GM12878 (cell line): ENCODE data around the gene MEMO1. TPM values are rescaled to one million over a fixed set of nuclear protein-coding genes. Genes with fewer than 3 reads are reported as not detected.
A peak's percentile ranks its signal among the peaks of the same experiment; 100 is the strongest.

Experiments used
- ATAC-seq: fragments of 200-7000 bp; cut with Tn5 transposase; 3 replicates; pipeline ENCODE4 v1.9.1; 2020; ENCODE audit warnings: mild to moderate bottlenecking, moderate library complexity
- BruUV-seq: library from RNA; stranded (reverse); fragments of 400-500 nt; replicated peaks from 2 replicates; lab custom pipeline; 2021; lab: Mats Ljungman, UMichigan
- CTCF ChIA-PET: fragments of 300-600 bp; sonication (Branson Sonifier 250); formaldehyde crosslinking; extraction: SDS; loops from one replicate; lab custom pipeline; 2021; ENCODE audit warnings: inconsistent platforms; lab: Yijun Ruan, JAX
- POLR2A ChIA-PET: fragments of 350-600 bp; formaldehyde crosslinking; extraction: SDS; loops from one replicate; lab custom pipeline; 2021; ENCODE audit warnings: inconsistent platforms; lab: Charles Lee
- RAD21 ChIA-PET: fragments of 300-600 bp; sonication (Branson Sonifier 250); formaldehyde crosslinking; loops from one replicate; lab custom pipeline; 2023; ENCODE audit warnings: antibody characterized with exemption; ENCODE audit not compliant: unreplicated experiment; lab: Charles Lee
- SMC1A ChIA-PET: fragments of 300-600 bp; sonication (Branson Sonifier 250); formaldehyde crosslinking; loops from one replicate; lab custom pipeline; 2023; ENCODE audit not compliant: unreplicated experiment, uncharacterized antibody; lab: Charles Lee
- DNase-seq: peaks from one replicate; pipeline ENCODE4 v3.0.0-alpha.2; 2011; ENCODE audit warnings: low read depth, low spot score
- FAIRE-seq: peaks from 3 replicates; lab custom pipeline; 2011; peaks lifted over from hg19 to GRCh38; lab: Jason Lieb, UNC
- H2AFZ ChIP-seq: 2 replicates; pipeline ENCODE4 v1.6.0; 2011; ENCODE audit warnings: low read depth, low read length, control low read depth; ENCODE audit not compliant: control insufficient read depth
- H3K27ac ChIP-seq: 2 replicates; pipeline ENCODE4 v1.5.1; 2011; ENCODE audit warnings: control low read depth; ENCODE audit not compliant: control insufficient read depth, insufficient read depth
- H3K27me3 ChIP-seq, 2 experiments: replicated peaks in 1 of 2; 2 replicates each; pipeline versions ENCODE4 v1.6.0 to v1.6.1; 2011; ENCODE audit warnings: low read length in 1 of 2; ENCODE audit not compliant: control insufficient read depth in 2 of 2, insufficient read depth in 2 of 2
- H3K36me3 ChIP-seq, 2 experiments: 2 replicates each; pipeline ENCODE4 v1.5.1; 2011; ENCODE audit warnings: low read length in 1 of 2; ENCODE audit not compliant: control insufficient read depth in 2 of 2, insufficient read depth in 2 of 2
- H3K4me1 ChIP-seq: 2 replicates; pipeline ENCODE4 v1.6.1; 2011; ENCODE audit warnings: mild to moderate bottlenecking, low read length, moderate library complexity, mixed read lengths; ENCODE audit not compliant: control insufficient read depth, insufficient read depth
- H3K4me2 ChIP-seq: 2 replicates; pipeline ENCODE4 v1.6.0; 2011; ENCODE audit warnings: control low read depth; ENCODE audit not compliant: control insufficient read depth, insufficient read depth
- H3K4me3 ChIP-seq: fragments of 200-600 bp; sonication (generic); 2 replicates; pipeline ENCODE4 v1.5.1; 2016
- H3K79me2 ChIP-seq: 2 replicates; pipeline ENCODE4 v1.6.0; 2011; ENCODE audit warnings: low read length; ENCODE audit not compliant: control insufficient read depth, insufficient read depth
- H3K9ac ChIP-seq: 2 replicates; pipeline ENCODE4 v1.8.0; 2011; ENCODE audit warnings: low read length, control low read depth, mixed read lengths; ENCODE audit not compliant: control insufficient read depth, insufficient read depth
- H3K9me3 ChIP-seq: replicated peaks from 3 replicates; pipeline ENCODE4 v1.5.1; 2011; ENCODE audit warnings: mild to moderate bottlenecking, low read length; ENCODE audit not compliant: control insufficient read depth, insufficient read depth
- H4K20me1 ChIP-seq: 2 replicates; pipeline ENCODE4 v1.6.0; 2011; ENCODE audit not compliant: control insufficient read depth, insufficient read depth
- BCL11A ChIP-seq: IDR thresholded peaks from 2 replicates; pipeline ENCODE4 v1.6.1; 2011; ENCODE audit warnings: low read depth, low read length
- CHD4 ChIP-seq: fragments of 200-600 bp; sonication (generic); IDR thresholded peaks from 2 replicates; pipeline ENCODE4 v1.6.1; 2016; ENCODE audit warnings: mild to moderate bottlenecking
- DPF2 ChIP-seq: fragments of 450-650 bp; IDR thresholded peaks from 2 replicates; pipeline ENCODE4 v1.6.1; 2017; ENCODE audit warnings: mild to moderate bottlenecking
- FOXM1 ChIP-seq: IDR thresholded peaks from 2 replicates; pipeline ENCODE4 v1.6.1; 2012; ENCODE audit warnings: low read depth, mild to moderate bottlenecking, inconsistent platforms, low read length, moderate library complexity
- IRF4 ChIP-seq: IDR thresholded peaks from 2 replicates; pipeline ENCODE4 v1.6.1; 2011; ENCODE audit warnings: low read depth, low read length
- JUNB ChIP-seq: IDR thresholded peaks from 2 replicates; pipeline ENCODE4 v1.6.1; 2016; ENCODE audit warnings: antibody characterized with exemption, mild to moderate bottlenecking
- JUND ChIP-seq: IDR thresholded peaks from 2 replicates; pipeline ENCODE4 v1.6.1; 2012; ENCODE audit warnings: low read depth, mild to moderate bottlenecking, low read length, improper control_type of control experiment, moderate library complexity
- MEF2A ChIP-seq: IDR thresholded peaks from 2 replicates; pipeline ENCODE4 v1.6.1; 2011; ENCODE audit warnings: low read depth, mild to moderate bottlenecking, low read length, moderate library complexity; ENCODE audit not compliant: insufficient read depth
- MTA2 ChIP-seq: fragments of 450-650 bp; IDR thresholded peaks from 2 replicates; pipeline ENCODE4 v1.6.1; 2016; ENCODE audit warnings: low read depth, mild to moderate bottlenecking, moderate library complexity
- NR2F1 ChIP-seq: fragments of 450-650 bp; conservative IDR thresholded peaks from 2 replicates; pipeline ENCODE4 v1.6.1; 2017; ENCODE audit warnings: mild to moderate bottlenecking
- PAX5 ChIP-seq: IDR thresholded peaks from 2 replicates; pipeline ENCODE4 v1.6.1; 2011; ENCODE audit warnings: low read depth, low read length, borderline replicate concordance
- SIN3A ChIP-seq: IDR thresholded peaks from 2 replicates; pipeline ENCODE4 v1.6.1; 2012; ENCODE audit warnings: low read depth, low read length, improper control_type of control experiment
- SKIL ChIP-seq: fragments of 450-650 bp; IDR thresholded peaks from 2 replicates; pipeline ENCODE4 v1.6.1; 2017; ENCODE audit warnings: mild to moderate bottlenecking, low read depth, inconsistent platforms; ENCODE audit not compliant: poor library complexity, severe bottlenecking
- TAF1 ChIP-seq: IDR thresholded peaks from 2 replicates; pipeline ENCODE4 v1.6.1; 2011; ENCODE audit warnings: mild to moderate bottlenecking, low read depth, low read length, borderline replicate concordance
- ZBED1 ChIP-seq: IDR thresholded peaks from 2 replicates; pipeline ENCODE4 v1.6.1; 2016; ENCODE audit warnings: borderline replicate concordance
- ZBTB33 ChIP-seq: fragments of 450-650 bp; IDR thresholded peaks from 2 replicates; pipeline ENCODE4 v1.6.1; 2017; ENCODE audit warnings: mild to moderate bottlenecking
- WGBS: methylation state at CpG from one replicate; pipeline ENCODE4 v1.1.6; 2016; ENCODE audit warnings: low lambda C conversion rate; ENCODE audit not compliant: insufficient replicate concordance, insufficient coverage; ENCODE audit errors: missing lambda C conversion rate; 5-methylcytosine and 5-hydroxymethylcytosine counted together
- in situ Hi-C: fragments of 300-500 bp; cut with MboI; formaldehyde crosslinking; loops from 9 replicates; pipeline ENCODE4 v1.14.3; 2018; ENCODE audit warnings: mixed read lengths
- intact Hi-C: fragments of 100-400 bp; cut with micrococcal nuclease; formaldehyde crosslinking; loops from one replicate; pipeline ENCODE4 v1.14.2; 2022; ENCODE audit not compliant: unreplicated experiment
- polyA plus RNA-seq, 11 experiments: library from polyadenylated mRNA; depleted of rRNA in 4 of 11; unstranded in 6 of 11; stranded (reverse) in 5 of 11; fragments of >200 nt; fragmentation: Nextera tagmentation in 4 of 11; fragmentation: Illumina TruSeq in 1 of 11; extraction: Ambion mirVana in 4 of 11; extraction: Trizol in 1 of 11; gene quantifications; 1 replicate in 1 of 11; 2 replicates in 10 of 11; pipeline versions ENCODE4 v1.2.1 to v1.2.3, GENCODE V29; 2011 to 2016; ENCODE audit warnings: inconsistent platforms in 2 of 11, missing spikeins in 2 of 11, low read depth in 1 of 11
- total RNA-seq, 4 experiments: library from RNA; depleted of rRNA in 3 of 4; stranded (reverse); fragments of >200 nt in 3 of 4; fragmentation: Illumina TruSeq in 1 of 4; extraction: Trizol in 1 of 4; gene quantifications; 2 replicates each; pipeline versions ENCODE4 v1.2.1 to v1.2.3, GENCODE V29; 2013 to 2021
- TF ChIP-seq, protein P1 (sequence below): fragments of 150-350 bp; IDR thresholded peaks from 2 replicates; pipeline ENCODE4 v1.6.1; 2014; ENCODE audit warnings: mild to moderate bottlenecking, low read depth, low read length

MEMO1 gene
- total and polyA plus RNA-seq, 10 of the 15 experiments (the other 5 are each of a cell fraction or from before 2014, with no cell fraction given): 39.8 to 99.1 (median 72.2) TPM

DNA sequence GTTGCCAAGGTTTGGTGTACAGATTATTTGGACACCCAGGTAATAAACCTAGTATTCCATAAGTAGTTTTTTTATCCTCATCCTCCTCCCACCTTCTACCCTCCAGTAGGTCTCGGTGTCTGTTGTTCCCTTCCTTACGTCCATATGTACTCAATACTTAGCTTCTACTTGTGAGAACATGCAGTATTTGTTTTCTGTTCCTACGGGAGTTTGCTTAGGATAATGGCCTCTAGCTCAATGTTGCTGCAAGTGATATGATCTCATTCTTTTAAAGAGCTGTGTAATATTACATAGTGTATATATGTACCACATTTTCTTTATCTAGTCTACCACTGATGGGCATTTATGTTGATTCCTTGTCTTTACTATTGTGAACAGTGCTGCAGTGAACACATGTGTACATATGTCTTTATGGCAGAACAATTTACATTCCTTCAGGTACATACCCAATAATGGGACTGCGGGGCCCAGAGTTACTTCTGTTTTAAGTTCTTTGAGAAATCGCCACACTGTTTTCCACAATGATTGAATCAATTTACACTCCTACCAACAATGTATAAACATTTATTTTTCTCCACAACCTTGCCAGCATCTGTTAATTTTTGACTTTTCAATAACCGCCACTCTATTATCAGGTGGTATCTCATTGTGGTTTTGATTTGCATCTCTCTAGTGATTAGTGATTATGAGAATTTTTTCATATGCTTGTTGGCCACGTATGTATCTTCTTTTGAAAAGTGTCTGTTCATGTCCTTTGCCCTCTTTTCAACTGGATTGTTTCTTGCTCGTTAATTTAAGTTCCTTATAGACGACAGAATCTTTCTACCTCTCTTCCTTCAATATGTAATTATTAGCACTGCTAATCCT is 88.0 kb downstream of the MEMO1 start:
- ChIA-PET RAD21 (interaction anchor here (0.6 to 1.1 kb wide), 4 partner anchors 11 to 90 kb away, joined by 3 to 4 read pairs (median 3); no protein-coding TSS in a partner anchor), CTCF (interaction anchor here (1.4 to 1.9 kb wide), 2 partner anchors 8 to 86 kb away, joined by 4 to 11 read pairs; no protein-coding TSS in a partner anchor), SMC1A (interaction anchor here (1.0 to 1.8 kb wide), 6 partner anchors 9 to 73 kb away, joined by 3 to 6 read pairs (median 4); no protein-coding TSS in a partner anchor), POLR2A (interaction anchor here (1.3 kb wide), 1 partner anchor 14 kb away, joined by 3 read pairs; no protein-coding TSS in a partner anchor)
- Histone ChIP-seq H3K79me2 (no peaks in the 10 kb centered on the region; the same call in 1 of the 2 replicates), H2AFZ (no peak overlapping the region), H3K9me3 (no peaks in the 10 kb centered on the region; the same call in 2 of the 3 replicates), H4K20me1 (no peaks in the 10 kb centered on the region), H3K4me1 (peaks cover 3% of the 10 kb centered on the region; the same call in 1 of the 2 replicates), H3K27me3 (no peaks in the 10 kb centered on the region), H3K4me3 (no peak overlapping the region), H3K36me3 (0 out of 4 replicates have a peak, but pooled peaks cover 0 to 8% of the 10 kb centered on the region in 2 experiments), H3K27ac (no peak overlapping the region; the same call in 1 of the 2 replicates), H3K4me2 (no peak overlapping the region), H3K9ac (no peak overlapping the region)
- intact Hi-C loops (no loop called here), in situ Hi-C loops (no loop called here)
- BruUV-seq: no TSS peak
- FAIRE-seq: peak; percentile 57
- ATAC-seq: peak; percentile 92
- WGBS: 85% methylated on average over 9 of the region's 9 CpGs
- DNase-seq: peak; percentile 5
- TF ChIP-seq ZBTB33: no peak
- 0 out of 2 replicates have a peak, but pooled peaks have one; percentile 13 for TF ChIP-seq NR2F1
- TF ChIP-seq IRF4: no peak
- TF ChIP-seq MTA2: peak; percentile 67
- TF ChIP-seq BCL11A: 0 out of 2 replicates have a peak, but pooled peaks have one; percentile 13
- TF ChIP-seq, protein P1, sequence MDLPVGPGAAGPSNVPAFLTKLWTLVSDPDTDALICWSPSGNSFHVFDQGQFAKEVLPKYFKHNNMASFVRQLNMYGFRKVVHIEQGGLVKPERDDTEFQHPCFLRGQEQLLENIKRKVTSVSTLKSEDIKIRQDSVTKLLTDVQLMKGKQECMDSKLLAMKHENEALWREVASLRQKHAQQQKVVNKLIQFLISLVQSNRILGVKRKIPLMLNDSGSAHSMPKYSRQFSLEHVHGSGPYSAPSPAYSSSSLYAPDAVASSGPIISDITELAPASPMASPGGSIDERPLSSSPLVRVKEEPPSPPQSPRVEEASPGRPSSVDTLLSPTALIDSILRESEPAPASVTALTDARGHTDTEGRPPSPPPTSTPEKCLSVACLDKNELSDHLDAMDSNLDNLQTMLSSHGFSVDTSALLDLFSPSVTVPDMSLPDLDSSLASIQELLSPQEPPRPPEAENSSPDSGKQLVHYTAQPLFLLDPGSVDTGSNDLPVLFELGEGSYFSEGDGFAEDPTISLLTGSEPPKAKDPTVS: no peak
- no peak for TF ChIP-seq FOXM1
- peak; percentile 7; the same call in 1 of the 2 replicates for TF ChIP-seq JUNB
- no peak for TF ChIP-seq TAF1
- no peak for TF ChIP-seq SIN3A
- TF ChIP-seq ZBED1: no peak
- TF ChIP-seq CHD4: no peak
- TF ChIP-seq JUND: no peak
- 0 out of 2 replicates have a peak, but pooled peaks have one; percentile 31 for TF ChIP-seq DPF2
- TF ChIP-seq PAX5: no peak
- TF ChIP-seq MEF2A: 0 out of 2 replicates have a peak, but pooled peaks have one; percentile 11
- no peak for TF ChIP-seq SKIL
